ENCODE data around the gene SLC25A26. TPM values are rescaled to one million over a fixed set of nuclear protein-coding genes. Genes with fewer than 3 reads are reported as not detected.

Gene SLC25A26
- polyA plus RNA-seq, 1 donor (not counting 4 experiments of a cell fraction or from before 2014, with no cell fraction given): 25.2 TPM

DNA sequence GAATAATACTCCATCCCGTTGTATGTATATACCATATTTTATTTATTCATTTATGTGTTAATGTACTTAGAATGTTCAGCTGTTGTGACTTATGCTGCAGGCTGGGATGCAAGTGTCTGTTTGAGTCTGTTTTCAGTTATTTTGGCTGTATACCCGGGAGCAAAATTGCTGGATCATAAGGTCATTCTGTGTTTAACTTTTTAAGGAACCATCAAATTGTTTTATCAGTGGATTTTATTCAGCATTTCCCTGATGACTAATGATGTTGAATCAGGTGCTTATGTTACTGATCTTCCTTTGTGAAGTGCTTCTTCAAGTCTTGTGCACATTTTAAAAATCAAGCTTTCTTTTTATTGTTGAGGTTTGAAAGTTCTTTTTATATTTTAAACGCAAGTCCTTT lies 118.1 kb downstream of the SLC25A26 start:
- Histone ChIP-seq H3K4me1 (ENCODE audit: control insufficient read depth, extremely low read depth, insufficient read depth, low read length) (no peaks in the 10 kb centered on the region), H3K36me3 (ENCODE audit: control insufficient read depth in 2 of 2, extremely low read depth in 1 of 2, insufficient read depth in 2 of 2, low read length in 2 of 2) (no peaks in the 10 kb centered on the region), H3K4me2 (ENCODE audit: control insufficient read depth, extremely low read depth, insufficient read depth, low read depth, low read length) (no peak overlapping the region), H3K9me1 (ENCODE audit: control insufficient read depth, extremely low read depth, insufficient read depth, low read length) (no peaks in the 10 kb centered on the region), H3K9me3 (ENCODE audit: control insufficient read depth, low read depth, low read length) (no peaks in the 10 kb centered on the region), H3K9ac (ENCODE audit: control insufficient read depth, extremely low read depth, insufficient read depth, low read length) (no peak overlapping the region), H3K4me3 (ENCODE audit: control insufficient read depth in 2 of 3, extremely low read depth in 1 of 3, insufficient read depth in 2 of 3, low read depth in 1 of 3, low read length in 3 of 3) (no peak overlapping the region), H4K20me1 (ENCODE audit: control insufficient read depth, extremely low read depth, insufficient read depth, low read length) (no peaks in the 10 kb centered on the region), H3K27ac (ENCODE audit: control insufficient read depth, insufficient read depth, low read length) (no peak overlapping the region), H3K27me3 (ENCODE audit: control insufficient read depth, extremely low read depth, insufficient read depth, low read length) (no peaks in the 10 kb centered on the region), H3K79me2 (ENCODE audit: control insufficient read depth, insufficient read depth, low read length) (no peaks in the 10 kb centered on the region), H2AFZ (ENCODE audit: control insufficient read depth, low read length) (no peak overlapping the region)
- TF ChIP-seq, protein P1, sequence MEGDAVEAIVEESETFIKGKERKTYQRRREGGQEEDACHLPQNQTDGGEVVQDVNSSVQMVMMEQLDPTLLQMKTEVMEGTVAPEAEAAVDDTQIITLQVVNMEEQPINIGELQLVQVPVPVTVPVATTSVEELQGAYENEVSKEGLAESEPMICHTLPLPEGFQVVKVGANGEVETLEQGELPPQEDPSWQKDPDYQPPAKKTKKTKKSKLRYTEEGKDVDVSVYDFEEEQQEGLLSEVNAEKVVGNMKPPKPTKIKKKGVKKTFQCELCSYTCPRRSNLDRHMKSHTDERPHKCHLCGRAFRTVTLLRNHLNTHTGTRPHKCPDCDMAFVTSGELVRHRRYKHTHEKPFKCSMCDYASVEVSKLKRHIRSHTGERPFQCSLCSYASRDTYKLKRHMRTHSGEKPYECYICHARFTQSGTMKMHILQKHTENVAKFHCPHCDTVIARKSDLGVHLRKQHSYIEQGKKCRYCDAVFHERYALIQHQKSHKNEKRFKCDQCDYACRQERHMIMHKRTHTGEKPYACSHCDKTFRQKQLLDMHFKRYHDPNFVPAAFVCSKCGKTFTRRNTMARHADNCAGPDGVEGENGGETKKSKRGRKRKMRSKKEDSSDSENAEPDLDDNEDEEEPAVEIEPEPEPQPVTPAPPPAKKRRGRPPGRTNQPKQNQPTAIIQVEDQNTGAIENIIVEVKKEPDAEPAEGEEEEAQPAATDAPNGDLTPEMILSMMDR (optimal IDR thresholded peaks at IDR 0.05 in 1 of 3, IDR thresholded peaks at IDR 0.05 in 1 of 3, conservative IDR thresholded peaks at IDR 0.05 in 1 of 3; ENCODE audit: extremely low read depth in 1 of 3, insufficient read depth in 2 of 3, low read length in 3 of 3): no peak
- no peak for TF ChIP-seq EZH2 (IDR thresholded peaks at IDR 0.05; ENCODE audit: low read length)
- dilution Hi-C loops (cut with MboI; ENCODE audit: extremely low pct_ligation_motif_present, low sequenced_read_pairs): no loop called here
- no peak for FAIRE-seq
- no peak for DNase-seq (ENCODE audit: low read depth, low spot score)

DNA sequence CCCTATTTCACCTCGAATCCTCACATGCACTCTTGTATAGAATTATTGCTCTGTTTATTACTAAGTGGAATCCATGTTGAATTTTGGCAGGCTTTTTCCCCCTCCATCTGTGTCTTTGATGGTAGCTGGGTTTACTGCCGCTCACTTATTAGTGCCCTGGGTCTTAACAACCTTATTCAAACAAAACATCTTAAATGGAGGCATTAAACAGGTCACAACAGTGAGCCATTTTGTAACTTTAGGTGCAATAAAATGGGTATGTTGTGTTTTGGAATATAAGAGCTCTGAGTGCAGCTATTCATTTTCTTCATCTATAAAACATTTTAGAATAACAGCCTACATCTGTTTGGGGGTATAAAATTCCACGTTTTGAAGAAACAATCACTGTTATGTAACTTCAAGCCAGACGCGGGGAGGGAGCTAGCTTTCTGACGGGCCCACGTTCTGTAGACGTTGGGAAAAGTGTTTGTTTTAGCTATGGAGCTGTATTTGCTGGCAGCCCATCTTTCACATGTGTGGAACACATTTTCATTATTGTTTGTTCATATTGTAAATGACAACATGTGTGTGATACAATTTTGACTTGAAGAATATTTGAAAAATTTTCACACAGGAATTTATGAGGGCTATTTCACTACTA lies 122.0 kb downstream of the SLC25A26 start:
- Histone ChIP-seq H4K20me1 (ENCODE audit: control insufficient read depth, extremely low read depth, insufficient read depth, low read length) (no peaks in the 10 kb centered on the region), H3K9ac (ENCODE audit: control insufficient read depth, extremely low read depth, insufficient read depth, low read length) (no peak overlapping the region), H3K27ac (ENCODE audit: control insufficient read depth, insufficient read depth, low read length) (no peak overlapping the region), H3K4me3 (ENCODE audit: control insufficient read depth in 2 of 3, extremely low read depth in 1 of 3, insufficient read depth in 2 of 3, low read depth in 1 of 3, low read length in 3 of 3) (no peak overlapping the region), H3K79me2 (ENCODE audit: control insufficient read depth, insufficient read depth, low read length) (no peaks in the 10 kb centered on the region), H3K4me1 (ENCODE audit: control insufficient read depth, extremely low read depth, insufficient read depth, low read length) (no peaks in the 10 kb centered on the region), H3K9me3 (ENCODE audit: control insufficient read depth, low read depth, low read length) (no peaks in the 10 kb centered on the region), H3K27me3 (ENCODE audit: control insufficient read depth, extremely low read depth, insufficient read depth, low read length) (no peaks in the 10 kb centered on the region), H3K4me2 (ENCODE audit: control insufficient read depth, extremely low read depth, insufficient read depth, low read depth, low read length) (no peak overlapping the region), H3K9me1 (ENCODE audit: control insufficient read depth, extremely low read depth, insufficient read depth, low read length) (no peaks in the 10 kb centered on the region), H2AFZ (ENCODE audit: control insufficient read depth, low read length) (no peak overlapping the region), H3K36me3 (ENCODE audit: control insufficient read depth in 2 of 2, extremely low read depth in 1 of 2, insufficient read depth in 2 of 2, low read length in 2 of 2) (no peaks in the 10 kb centered on the region)
- TF ChIP-seq EZH2 (IDR thresholded peaks at IDR 0.05; ENCODE audit: low read length): no peak
- TF ChIP-seq, protein P1 (optimal IDR thresholded peaks at IDR 0.05 in 1 of 3, IDR thresholded peaks at IDR 0.05 in 1 of 3, conservative IDR thresholded peaks at IDR 0.05 in 1 of 3; ENCODE audit: extremely low read depth in 1 of 3, insufficient read depth in 2 of 3, low read length in 3 of 3): no peak
- DNase-seq (ENCODE audit: low read depth, low spot score): no peak
- dilution Hi-C loops (cut with MboI; ENCODE audit: extremely low pct_ligation_motif_present, low sequenced_read_pairs): no loop called here
- no peak for FAIRE-seq
